SW 1271 (cell line): ENCODE results near the gene NKAIN2.

Experiments used
- DNase-seq, 2 experiments: peaks; one replicate each; lab custom pipeline; 2025; lab: John Stamatoyannopoulos, UW

Gene NKAIN2

DNA sequence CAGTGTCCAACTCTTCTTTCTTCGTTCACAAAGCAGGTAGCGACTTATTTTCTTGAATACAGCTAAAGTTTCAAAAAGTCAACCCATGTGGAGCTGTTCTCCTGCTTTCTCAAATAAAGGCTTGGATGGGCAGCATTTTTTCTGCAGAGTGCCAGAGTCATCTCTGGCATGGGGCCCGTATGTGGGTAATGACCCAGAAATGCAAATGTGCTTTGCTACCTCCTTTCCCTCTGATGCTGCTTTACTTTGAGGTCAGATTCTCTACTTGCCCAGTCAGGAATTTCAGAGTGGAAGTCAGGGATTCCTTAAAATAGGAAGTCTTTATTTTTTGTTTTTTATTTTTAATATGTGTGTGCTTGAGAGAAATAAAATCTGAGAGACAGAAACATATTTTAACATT, 4.9 kb downstream of the NKAIN2 start:
- no peak for DNase-seq

DNA sequence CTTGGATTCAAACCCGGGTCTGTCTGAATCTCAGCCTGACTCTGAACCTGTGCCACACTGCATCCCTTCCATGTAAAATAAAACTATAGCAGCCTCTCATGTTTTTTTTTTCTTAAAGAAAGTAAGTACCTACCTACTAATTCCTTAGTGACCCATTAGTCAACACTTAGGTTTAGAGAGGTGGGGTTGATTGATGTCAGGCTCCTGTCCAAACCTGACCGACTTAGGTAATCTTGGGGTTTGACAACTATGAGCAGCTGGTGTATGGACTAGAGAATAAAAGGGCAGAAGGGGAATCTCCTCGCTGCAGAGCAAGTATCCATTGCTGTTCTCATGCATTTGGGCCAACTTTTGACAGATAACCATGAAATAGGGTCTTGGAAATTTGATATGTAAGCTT, 6.5 kb downstream of the NKAIN2 start:
- DNase-seq: no peak

DNA sequence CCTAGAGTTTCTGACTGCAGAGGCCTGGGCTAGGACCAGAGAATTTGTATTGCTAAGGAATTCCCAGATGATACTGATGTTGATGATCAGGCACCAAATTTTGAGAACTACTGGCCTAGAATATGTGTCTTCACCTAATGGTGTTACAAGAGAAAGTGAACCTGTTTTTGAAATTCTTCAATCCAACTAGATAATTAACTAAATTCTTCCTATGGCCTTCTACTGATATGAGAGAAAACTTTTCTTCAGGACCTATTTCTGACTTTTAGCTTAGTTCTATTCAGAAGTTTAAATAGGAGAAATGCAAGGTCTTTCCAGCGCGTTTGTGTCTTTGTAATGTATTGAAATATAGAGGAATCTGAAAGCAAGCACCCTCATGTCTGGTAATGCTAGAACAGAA, 7.3 kb downstream of the NKAIN2 start:
- DNase-seq: no peak

DNA sequence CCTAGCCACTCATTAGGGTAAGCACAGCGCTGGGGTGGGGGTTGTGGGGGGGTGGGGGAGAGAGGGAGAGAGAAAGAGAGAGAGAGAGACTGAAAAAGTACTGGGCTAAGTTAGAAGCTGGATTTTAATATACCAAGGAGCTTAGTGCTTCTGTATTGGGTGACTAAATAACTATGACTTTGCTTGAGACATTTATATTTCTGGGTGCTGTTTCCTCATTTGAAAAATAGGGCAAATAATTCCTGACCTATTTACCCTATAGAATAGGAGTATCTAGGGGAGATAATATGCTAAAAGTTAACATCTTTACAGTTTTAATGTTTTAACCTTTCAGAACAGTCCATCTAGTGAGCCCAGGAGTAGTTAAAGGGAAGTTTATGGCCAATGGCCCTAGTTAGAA, 7.7 kb downstream of the NKAIN2 start:
- DNase-seq: no peak

DNA sequence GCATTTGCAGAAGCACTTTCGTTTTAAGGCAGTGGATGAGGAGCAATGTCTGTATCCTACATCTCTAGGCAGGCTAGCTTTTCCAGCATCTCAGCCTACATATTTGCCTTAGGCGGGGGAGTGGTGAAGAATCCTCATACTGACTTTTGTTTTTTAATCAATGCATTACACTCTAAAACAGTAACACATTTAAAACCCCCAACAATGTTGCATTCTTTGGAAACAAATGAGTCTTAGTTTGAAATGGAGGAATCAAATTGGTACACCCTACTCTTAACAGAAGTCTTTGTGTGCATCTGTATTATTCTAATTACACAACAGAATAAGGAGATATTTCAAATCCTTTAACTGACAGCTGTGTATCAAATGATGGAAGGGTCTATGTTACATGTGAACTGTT, 9.0 kb downstream of the NKAIN2 start:
- no peak for DNase-seq

DNA sequence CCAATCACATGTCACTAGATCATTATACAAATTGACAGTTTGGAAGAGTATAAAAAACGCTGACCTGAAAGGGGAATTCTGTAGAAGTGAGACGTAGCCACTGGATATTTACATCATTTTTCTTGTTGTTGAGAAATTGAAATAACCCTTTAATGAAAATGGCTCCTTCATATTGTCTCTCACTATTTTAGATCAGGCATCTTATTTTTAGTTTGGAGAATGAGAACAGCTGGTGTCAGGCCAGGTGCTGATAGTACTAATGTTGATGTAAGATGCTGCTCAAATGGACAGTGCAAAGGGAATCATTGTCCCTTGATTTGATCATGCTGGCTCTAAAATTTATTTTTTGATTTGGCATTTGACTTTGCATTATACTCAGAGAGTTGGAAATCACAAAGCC, 17.4 kb downstream of the NKAIN2 start:
- no peak for DNase-seq

DNA sequence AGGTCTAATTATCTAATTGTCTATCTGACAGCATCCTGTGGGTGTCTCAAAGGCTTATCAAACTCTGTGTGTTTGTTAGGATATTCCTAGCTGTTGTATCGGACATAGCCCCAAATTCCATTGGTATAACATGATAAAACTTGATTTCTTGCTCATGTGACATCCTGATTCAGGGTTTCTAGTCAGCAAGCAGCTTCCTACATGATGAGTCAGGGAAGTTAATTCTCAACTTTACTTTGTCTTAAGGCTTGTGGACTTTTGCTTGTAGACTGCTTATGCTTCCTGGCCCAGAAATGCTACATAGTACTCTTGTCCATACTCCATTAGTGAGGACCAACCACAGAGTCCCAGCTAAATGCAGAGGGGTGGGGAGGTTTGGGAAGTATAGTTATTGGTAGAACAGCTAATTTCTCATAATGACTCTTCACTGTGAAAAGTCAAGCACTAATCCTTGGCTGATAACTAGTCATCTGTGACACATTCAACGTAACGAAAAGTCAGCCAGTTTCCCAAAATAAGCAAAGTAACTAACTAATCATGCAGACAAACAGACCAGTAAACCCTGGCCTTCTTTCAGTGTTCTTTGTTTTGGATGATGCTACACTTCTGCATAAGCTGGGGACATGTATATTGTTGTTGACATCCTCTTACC, 25.8 kb downstream of the NKAIN2 start:
- no peak for DNase-seq

DNA sequence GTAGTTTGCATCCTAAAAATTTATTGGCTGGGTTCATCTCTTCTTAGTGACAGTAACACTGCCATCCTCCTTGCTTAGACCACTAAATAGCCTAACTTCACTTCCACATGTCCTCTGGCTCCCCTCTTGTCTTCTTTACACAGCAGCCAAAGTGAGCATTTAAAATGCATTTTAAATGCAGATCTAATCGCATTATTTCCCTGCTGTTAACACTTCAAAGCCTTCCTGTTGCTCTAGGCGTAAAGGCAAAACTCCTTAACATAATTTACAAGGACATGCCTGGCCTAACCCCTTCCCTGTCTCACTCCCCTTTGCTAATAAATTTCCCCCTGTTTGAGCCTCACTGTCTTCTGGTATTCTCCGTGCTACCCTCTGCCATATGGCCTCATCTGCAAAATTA, 26.5 kb downstream of the NKAIN2 start:
- no peak for DNase-seq

DNA sequence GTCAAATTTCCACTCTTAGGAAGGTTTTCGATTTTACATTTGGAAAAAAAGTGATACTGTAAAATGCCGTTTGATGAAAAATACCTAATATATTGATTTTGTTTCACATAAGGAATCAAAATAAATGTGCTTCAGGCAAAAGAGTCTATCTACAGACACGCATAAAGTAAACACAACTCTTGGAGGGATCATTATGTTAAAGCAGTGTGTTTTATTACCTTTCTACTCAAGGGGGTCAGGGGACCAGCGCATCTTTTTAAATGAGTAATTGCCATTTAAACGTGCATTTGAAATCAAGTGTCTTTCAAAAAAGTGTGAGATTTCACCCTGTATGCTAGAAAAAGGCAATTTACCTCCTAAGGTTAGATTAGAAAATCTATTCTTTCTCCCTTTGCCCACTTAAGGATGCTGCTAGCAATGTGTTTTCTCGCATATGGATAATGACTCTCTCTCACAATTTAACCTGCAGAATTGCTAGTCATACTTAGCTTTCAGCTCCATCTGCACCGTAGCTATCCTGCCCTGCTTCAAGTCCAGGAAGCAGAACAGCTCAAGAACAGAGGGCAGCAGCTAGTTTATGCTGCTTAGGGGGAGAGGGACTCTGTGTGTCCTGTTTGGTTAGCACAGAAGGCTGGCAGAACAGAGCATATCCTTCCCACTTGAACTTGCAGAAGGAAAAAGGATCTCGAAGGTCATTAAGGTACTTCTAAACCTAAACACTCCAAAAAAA, 35.0 kb downstream of the NKAIN2 start:
- no peak for DNase-seq

DNA sequence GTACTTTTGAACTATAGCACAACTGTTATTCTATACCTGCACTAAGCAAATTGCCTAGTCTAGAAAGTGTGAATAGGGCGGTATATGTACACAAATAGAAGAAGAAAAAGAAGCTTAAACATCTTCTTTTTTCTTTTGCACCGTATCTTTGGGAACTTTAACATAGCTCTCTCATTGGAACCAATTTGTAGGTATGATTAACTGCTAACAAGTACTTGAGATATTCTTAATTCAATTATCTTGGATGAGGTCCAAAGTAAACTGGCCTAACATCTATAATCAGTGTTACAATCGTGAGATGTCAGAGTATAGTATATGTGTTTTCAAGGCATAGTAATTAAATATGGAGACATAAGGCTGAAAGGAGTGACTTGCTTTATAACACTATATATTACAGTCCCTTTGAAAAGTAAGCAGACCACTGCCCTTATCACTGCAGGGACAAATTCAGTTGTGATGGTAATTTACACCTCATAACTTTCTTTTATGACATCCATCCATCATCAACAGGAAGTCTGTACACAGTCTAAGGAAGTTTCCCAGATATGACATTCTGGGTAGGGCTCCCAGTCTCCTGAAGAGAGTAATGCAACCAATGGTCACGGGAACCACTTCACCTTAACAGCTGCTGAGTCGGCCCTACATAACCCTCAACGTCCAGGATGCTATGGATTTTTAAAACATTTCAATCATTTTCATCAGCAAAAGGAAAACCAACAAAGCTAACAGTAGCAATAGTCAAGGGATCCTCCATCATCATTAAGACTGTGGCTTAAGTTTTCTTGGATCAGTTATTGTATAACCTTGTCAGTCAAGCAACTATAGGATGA, 37.6 kb downstream of the NKAIN2 start:
- no peak for DNase-seq

DNA sequence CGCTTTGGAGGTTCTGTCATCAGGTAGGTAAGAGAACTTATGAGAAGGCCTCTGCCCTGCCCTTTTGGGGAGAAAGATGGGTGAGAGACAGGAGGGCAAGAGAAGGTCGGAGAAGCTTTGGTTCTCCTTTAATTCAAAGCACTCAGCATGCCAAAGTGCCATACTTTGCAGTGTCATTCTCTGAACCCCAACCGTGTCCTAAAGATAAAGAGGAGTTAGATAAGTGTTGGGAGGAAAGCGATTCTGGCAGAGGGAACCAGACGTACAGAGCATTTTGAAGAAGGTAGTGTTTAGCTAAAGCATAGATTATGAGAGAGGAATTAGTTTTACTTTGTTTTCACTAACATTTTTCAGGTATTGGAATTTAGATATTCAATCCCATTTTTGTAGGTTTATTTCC, 40.3 kb downstream of the NKAIN2 start:
- DNase-seq: no peak

DNA sequence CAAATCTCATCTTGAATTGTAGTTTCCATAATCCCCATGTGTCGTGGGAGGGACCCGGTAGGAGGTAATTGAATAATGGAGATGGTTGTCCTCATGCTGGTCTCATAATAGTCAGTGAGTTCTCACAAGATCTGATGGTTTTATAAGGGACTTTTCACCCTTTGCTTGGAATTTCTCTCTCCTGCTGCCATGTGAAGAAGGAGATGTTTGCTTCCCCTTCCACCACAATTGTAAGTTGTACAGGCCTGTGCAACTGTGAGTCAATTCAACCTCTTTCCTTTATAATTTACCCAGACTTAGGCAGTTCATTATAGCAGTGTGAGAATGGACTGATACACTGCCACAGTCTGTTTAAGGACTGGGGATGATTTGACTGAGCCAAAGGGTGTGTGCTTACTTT, 44.7 kb downstream of the NKAIN2 start:
- no peak for DNase-seq

DNA sequence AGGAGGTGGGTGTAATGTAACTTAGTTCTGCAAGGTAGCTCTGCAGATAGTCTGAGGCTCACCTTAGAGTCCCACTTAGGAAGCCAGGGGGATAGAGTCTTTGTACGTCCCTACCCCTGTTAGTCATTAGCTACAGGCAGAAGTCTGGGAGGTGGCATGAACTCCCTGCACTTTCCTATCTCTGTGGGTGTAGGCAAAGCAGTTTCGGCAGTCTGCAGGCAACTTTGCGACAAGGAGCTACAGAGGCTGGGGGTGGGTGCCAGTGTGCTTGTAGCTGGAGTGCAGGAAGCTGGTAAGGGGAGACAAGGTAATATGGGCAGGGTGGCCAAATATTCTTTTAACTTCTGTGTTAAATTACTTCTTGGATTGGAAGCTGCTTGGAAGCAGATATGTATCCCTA, 45.7 kb downstream of the NKAIN2 start:
- no peak for DNase-seq

DNA sequence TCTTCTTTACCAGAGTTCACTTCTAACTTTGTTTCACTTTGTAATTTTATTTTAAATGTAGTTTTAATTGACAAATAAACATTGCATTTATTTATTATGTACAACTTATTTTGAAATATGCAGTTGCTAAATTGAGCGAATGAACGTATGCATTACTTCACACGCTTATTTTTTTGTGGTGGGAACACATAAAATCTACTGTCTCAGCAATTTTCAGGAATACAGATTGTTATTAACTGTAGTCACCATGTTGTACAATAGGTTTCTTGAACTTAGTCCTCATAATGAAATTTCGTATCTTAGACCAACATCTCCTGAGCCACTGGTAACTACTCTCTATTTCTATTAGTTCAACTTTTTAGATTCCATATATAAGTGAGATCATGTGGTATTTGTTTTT, 46.9 kb downstream of the NKAIN2 start:
- DNase-seq: no peak

DNA sequence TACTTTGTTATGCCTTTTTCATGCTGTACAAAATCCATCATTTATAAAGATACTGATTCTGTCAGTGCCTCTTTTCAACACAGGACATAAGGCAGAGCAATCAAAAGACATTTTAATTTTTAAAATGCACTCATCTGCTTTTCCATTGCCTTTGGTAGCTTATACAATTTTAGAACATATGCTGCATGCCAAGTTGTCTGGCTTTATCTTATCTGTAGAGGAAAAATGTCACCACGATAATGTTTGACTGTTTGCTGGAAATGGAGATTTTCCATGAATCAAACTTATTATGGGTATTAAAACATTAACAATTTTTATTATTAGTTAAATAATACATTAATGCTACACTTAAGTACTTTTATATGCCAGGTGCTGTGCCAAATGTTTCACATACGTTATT, 50.5 kb downstream of the NKAIN2 start:
- DNase-seq: no peak

DNA sequence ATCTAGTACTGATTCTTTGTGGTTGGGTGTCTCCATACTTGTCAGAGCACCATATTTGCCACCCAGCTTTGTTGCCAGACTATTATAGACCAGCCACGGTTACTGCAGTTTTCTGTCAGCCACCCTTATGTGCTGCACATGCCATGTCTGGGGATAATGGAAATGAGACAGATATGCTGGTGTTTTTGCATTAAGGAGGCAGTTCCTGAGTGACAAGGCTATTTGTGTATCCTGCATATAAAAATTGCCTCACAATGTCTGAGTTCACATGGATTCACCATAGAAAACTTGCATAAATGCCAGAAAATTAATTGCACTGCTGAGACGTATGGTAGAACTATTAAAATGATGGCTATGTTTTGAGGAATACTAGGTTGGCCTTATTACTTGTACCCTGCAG, 51.8 kb downstream of the NKAIN2 start:
- DNase-seq: no peak

DNA sequence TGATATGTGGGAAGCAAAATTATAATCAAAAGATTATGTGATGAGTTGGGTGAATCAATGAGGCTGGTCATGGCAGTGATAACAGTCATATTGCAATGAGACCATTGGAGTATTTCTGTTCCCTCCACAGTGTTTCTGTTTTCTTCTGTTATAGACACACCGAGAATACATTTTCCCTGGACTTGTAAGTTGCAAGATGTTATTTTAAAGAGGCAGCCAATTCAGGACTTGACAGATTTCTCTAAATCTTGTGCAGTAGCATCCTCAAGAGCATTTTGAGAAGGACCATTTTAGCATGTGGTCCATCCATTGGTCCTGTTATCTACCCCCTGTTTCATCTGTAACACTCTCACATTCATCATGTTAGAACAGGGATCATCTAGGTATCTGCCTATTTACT, 55.6 kb downstream of the NKAIN2 start:
- no peak for DNase-seq

DNA sequence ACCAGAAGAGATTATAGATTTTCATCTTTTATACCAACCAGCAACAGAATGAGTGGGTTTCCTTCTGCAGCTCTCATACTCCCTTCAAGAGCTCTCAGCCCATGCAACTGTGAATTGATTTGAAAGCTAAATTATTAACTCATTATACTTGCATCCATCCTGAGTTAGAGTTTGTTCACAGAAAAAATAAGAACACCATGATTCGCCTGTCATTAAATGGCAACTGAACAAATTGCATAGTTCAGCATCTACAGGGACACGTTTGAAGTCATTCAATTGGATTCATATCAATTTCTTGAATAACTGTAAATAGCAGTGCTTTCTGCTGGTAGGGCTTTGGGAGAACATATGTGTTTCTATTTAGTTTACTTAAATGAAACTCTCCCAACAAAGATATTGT, 65.7 kb downstream of the NKAIN2 start:
- DNase-seq: no peak

DNA sequence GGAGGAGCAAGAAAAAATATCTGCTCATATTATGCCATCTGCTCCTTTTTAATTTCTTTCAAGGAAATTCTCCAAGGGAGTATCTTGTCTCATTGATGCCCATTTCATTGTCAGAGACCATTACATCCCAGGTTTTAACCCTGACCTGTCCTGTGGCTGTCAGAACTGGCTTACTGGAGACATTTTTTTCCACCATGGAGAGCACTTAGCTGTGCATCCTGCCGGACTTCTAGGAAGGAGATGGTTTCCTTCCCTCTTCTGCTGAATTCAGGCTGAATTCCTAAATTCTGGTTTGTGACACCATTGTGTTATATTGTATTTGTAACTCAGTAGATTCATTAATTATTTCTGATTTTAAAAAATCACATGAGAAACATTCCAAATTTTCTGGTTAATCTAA, 70.3 kb downstream of the NKAIN2 start:
- no peak for DNase-seq

DNA sequence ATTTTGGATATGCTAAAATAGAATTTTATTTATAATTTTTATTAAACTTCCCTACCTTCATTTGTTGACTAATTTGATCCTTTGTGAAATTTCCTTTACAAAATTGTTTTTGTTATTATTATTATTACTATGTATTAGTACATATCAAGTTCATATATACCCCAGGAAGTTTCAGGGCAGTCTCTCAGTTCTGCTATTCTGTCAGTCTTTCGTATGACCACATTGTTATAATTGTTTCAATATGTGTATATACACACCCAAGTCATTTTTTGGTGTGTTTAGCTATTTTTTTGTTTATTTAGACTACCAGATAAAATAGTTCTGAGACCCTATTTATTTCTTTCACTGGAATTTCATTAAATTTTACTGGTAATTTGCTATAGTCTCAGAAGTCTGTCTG, 72.1 kb downstream of the NKAIN2 start:
- DNase-seq: no peak

DNA sequence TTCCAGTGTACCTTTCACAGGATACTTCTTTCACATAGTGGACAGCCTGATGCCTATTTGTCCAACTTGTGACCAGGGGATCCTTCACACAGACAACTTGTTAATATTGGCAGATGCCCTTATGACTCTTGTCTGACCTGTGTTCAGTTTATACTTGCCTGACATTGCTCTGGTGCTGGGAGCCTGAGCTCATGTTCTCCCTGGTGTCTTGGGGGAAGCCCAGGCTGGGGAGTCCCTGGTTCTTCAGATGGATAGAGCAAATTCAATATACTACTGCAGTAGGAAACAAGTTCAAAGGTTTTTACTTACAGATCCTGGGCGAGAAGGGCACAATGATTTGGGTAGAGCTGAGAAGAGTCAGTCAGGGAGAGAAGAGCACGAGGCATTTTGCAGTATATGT, 76.1 kb downstream of the NKAIN2 start:
- no peak for DNase-seq

DNA sequence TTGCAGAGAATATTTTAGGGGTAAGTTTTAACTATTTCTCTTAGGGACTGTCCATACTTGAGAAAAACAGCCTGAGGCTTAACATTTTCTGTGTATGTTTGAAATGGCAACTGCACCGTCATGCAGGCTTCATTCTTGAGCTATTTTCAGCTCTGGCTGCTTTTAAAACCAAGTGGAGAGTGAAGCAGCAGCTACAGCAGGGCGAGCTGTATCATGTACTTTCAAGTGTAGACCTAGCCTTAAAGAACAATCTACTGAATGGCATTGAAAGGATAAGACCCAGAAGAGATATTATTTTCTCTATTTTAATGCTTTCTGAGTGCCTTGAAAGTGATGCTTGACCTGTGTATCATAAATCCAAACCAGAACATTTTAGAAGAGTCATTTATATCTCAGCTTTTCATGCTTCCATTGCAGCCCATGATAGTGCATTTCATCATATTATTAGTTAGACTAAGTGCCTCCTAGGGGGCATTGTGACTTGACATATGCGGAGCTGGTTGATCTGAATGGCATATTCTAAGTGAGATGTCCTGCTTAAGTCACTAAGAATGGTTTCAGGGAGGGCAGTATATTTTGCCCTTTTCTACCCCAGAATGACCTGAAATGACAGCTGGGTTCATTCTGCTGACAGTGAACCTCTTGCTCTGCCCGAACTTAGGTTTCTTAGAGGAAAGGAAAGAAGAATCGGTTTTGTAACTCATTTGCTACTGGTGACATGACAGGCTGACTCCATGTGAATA, 85.3 kb downstream of the NKAIN2 start:
- no peak for DNase-seq

DNA sequence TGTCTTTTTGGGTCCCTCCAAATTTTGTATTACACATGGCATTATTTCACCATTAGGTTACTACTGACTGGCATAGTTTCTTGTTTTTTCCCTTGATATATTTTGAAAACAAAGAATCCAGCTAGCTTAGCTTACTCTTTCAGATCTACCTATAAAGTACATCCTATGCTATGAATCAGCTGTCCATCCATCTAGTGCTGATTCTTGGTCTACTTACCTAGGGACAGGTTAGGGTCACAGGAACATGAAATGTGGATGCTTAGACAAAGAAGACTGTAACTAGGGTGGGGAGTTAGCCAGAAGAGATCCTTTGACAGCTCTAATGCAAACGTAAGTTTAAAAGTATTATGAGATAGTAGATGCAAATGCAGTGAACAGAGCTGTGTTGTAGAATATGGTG, 91.7 kb downstream of the NKAIN2 start:
- no peak for DNase-seq
